NCI-H748 (cell line): ENCODE measurements around the gene EEPD1.
"Not testable (repeated sequence)": the region's sequence is repeated elsewhere in the genome, so short reads cannot be mapped to it uniquely, and the experiment has no call there.

ENCODE experiments used
- DNase-seq: peaks from one replicate; lab custom pipeline; 2025; ENCODE audit not compliant: unreplicated experiment; lab: John Stamatoyannopoulos, UW

The EEPD1 gene

GRCh38 chr7:36128448-36129047 lies 24.5 kb upstream of the EEPD1 start:
- peak; percentile 83 for DNase-seq

- DNase-seq: peak; percentile 91
These were observed 24.0 kb upstream of the EEPD1 start for GRCh38 chr7:36129048-36129534.

- no peak for DNase-seq
These were observed 22.7 kb upstream of the EEPD1 start for GRCh38 chr7:36130236-36130945.

GRCh38 chr7:36131026-36131425 lies 22.0 kb upstream of the EEPD1 start:
- no peak for DNase-seq

GRCh38 chr7:36131499-36131898 lies 21.6 kb upstream of the EEPD1 start:
- no peak for DNase-seq

GRCh38 chr7:36132012-36132411 lies 21.0 kb upstream of the EEPD1 start:
- DNase-seq: peak; percentile 18

- no peak for DNase-seq
These were observed 17.4 kb upstream of the EEPD1 start for GRCh38 chr7:36135700-36136099.

- no peak for DNase-seq
These were observed 15.8 kb upstream of the EEPD1 start for GRCh38 chr7:36137258-36137657.

- no peak for DNase-seq
These were observed 15.3 kb upstream of the EEPD1 start for GRCh38 chr7:36137754-36138153.

GRCh38 chr7:36138209-36138608 lies 14.8 kb upstream of the EEPD1 start:
- no peak for DNase-seq

- DNase-seq: no peak
These were observed 11.7 kb upstream of the EEPD1 start for GRCh38 chr7:36141351-36141750.

- DNase-seq: no peak
These were observed 11.2 kb upstream of the EEPD1 start for GRCh38 chr7:36141850-36142249.

GRCh38 chr7:36144189-36144588 lies 8.9 kb upstream of the EEPD1 start:
- no peak for DNase-seq

GRCh38 chr7:36145686-36146085 lies 7.4 kb upstream of the EEPD1 start:
- DNase-seq: no peak

GRCh38 chr7:36147361-36147760 lies 5.7 kb upstream of the EEPD1 start:
- DNase-seq: no peak

- no peak for DNase-seq
These were observed 4.5 kb upstream of the EEPD1 start for GRCh38 chr7:36148422-36149065.

GRCh38 chr7:36149240-36149639 lies 3.8 kb upstream of the EEPD1 start:
- not testable (repeated sequence) for DNase-seq

GRCh38 chr7:36149694-36150452 lies 3.2 kb upstream of the EEPD1 start:
- no peak for DNase-seq

- peak; percentile 75 for DNase-seq
These were observed 916 bp upstream of the EEPD1 start for GRCh38 chr7:36151921-36152755.

- peak; percentile 52 for DNase-seq
These were observed 580 bp downstream of the EEPD1 start for GRCh38 chr7:36153571-36154097.
